ENCODE data around the gene POU2AF1. TPM values are rescaled to one million over a fixed set of nuclear protein-coding genes. Genes with fewer than 3 reads are reported as not detected.

The POU2AF1 gene
- total RNA-seq, 4 donors from 2014 or later, result 0.17 TPM; not detected in 2

- H3K9me3 ChIP-seq, result no peaks in the 10 kb centered on the region
- peaks cover 0 to 3% (median 0%) of the 10 kb centered on the region in 4 donors for H3K4me1 ChIP-seq
- TF ChIP-seq CTCF (IDR thresholded peaks at IDR 0.05) (no peak), POLR2A (IDR thresholded peaks at IDR 0.05; ENCODE audit: low read depth) (no peak), EP300 (IDR thresholded peaks at IDR 0.05) (no peak), POLR2AphosphoS5 (IDR thresholded peaks at IDR 0.05) (no peak)
- intact Hi-C loops (cut with DNase I), result no loop called here
- H3K36me3 ChIP-seq, result no peaks in the 10 kb centered on the region
- H3K4me3 ChIP-seq, result no peak overlapping the region
- no peak overlapping the region for H3K27ac ChIP-seq (replicated peaks in 1 of 4)
- no peaks in the 10 kb centered on the region for H3K27me3 ChIP-seq
- DNase-seq (ENCODE audit: extremely low spot score), result no peak
- 76% methylated on average over 2 of the region's 2 CpGs for WGBS
These were observed 6.5 kb downstream of the POU2AF1 start for GRCh38 chr11:111372538-111372937.

GRCh38 chr11:111370902-111371578 lies 8.0 kb downstream of the POU2AF1 start:
- DNase-seq (ENCODE audit: extremely low spot score), result no peak
- WGBS, result 77% methylated on average over 7 of the region's 7 CpGs

GRCh38 chr11:111370270-111370901 lies 8.7 kb downstream of the POU2AF1 start:
- H3K4me3 ChIP-seq, result no peak overlapping the region
- no peaks in the 10 kb centered on the region for H3K27me3 ChIP-seq
- intact Hi-C loops (cut with DNase I), result no loop called here
- TF ChIP-seq EP300 (IDR thresholded peaks at IDR 0.05) (no peak), CTCF (IDR thresholded peaks at IDR 0.05) (no peak), POLR2A (IDR thresholded peaks at IDR 0.05; ENCODE audit: low read depth) (no peak), POLR2AphosphoS5 (IDR thresholded peaks at IDR 0.05) (no peak)
- no peak for DNase-seq (ENCODE audit: extremely low spot score)
- no peaks in the 10 kb centered on the region for H3K36me3 ChIP-seq
- H3K9me3 ChIP-seq, result no peaks in the 10 kb centered on the region
- peaks cover 0 to 12% (median 10%) of the 10 kb centered on the region in 4 donors for H3K4me1 ChIP-seq
- WGBS, result 89% methylated on average over 3 of the region's 3 CpGs
- H3K27ac ChIP-seq (replicated peaks in 1 of 4), result no peak overlapping the region

More at GRCh38 chr11:111370902-111371578, 8.0 kb downstream of the POU2AF1 start:
- Histone ChIP-seq H3K27me3 (no peaks in the 10 kb centered on the region), H3K9me3 (no peaks in the 10 kb centered on the region), H3K4me1 (peaks cover 0 to 6% (median 4%) of the 10 kb centered on the region in 4 donors), H3K27ac (replicated peaks in 1 of 4) (no peak overlapping the region), H3K36me3 (no peaks in the 10 kb centered on the region), H3K4me3 (no peak overlapping the region)
- intact Hi-C loops (cut with DNase I), result no loop called here
- TF ChIP-seq CTCF (IDR thresholded peaks at IDR 0.05) (no peak), POLR2AphosphoS5 (IDR thresholded peaks at IDR 0.05) (no peak), POLR2A (IDR thresholded peaks at IDR 0.05; ENCODE audit: low read depth) (no peak), EP300 (IDR thresholded peaks at IDR 0.05) (no peak)

- H3K27ac ChIP-seq (replicated peaks in 1 of 4), result no peak overlapping the region
- WGBS, result 100% methylated on average over 2 of the region's 2 CpGs
- no peaks in the 10 kb centered on the region for H3K27me3 ChIP-seq
- DNase-seq (ENCODE audit: extremely low spot score), result no peak
- intact Hi-C loops (cut with DNase I), result no loop called here
- TF ChIP-seq CTCF (IDR thresholded peaks at IDR 0.05) (no peak), POLR2AphosphoS5 (IDR thresholded peaks at IDR 0.05) (no peak), POLR2A (IDR thresholded peaks at IDR 0.05; ENCODE audit: low read depth) (no peak), EP300 (IDR thresholded peaks at IDR 0.05) (no peak)
- H3K4me3 ChIP-seq, result no peak overlapping the region
- H3K9me3 ChIP-seq, result no peaks in the 10 kb centered on the region
- peaks cover 0 to 11% (median 10%) of the 10 kb centered on the region in 4 donors for H3K4me1 ChIP-seq
- no peaks in the 10 kb centered on the region for H3K36me3 ChIP-seq
These were observed 10.9 kb downstream of the POU2AF1 start for GRCh38 chr11:111368285-111368560.
